ENCODE results near the gene E2F8. TPM values are rescaled to one million over a fixed set of nuclear protein-coding genes. Genes with fewer than 3 reads are reported as not detected.

E2F8 gene
- total RNA-seq, 1 experiment from 2014 or later = 10.7 TPM

DNA sequence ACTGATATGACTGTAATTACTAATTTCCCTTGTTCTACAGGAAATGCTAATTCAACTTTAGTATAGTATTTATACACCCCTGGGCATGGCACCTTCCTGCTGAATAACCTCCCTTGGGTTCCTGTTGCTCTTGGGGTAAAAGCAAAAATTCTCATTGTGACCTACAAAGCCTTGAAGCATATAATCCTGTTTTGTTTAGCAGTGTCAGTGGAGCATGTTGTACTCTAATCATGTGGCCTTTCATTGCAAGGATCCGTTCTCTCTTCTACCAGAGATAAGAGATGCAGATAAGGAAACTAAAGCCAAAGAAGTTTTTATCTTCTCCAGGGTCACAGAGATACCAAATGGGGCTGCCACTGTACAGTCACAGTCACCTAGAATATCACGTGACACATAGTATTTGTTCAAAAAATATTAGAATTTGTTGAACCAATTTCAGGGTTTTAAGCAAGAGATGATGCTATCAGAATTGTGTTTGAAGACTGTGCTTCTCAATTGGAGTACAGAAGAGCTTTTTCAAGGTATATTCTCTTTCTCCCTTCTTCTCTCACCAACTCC is 64.0 kb downstream of the E2F8 start:
- ATAC-seq (no peak), DNase-seq (ENCODE audit: low spot score) (no peak)
- Mint-ChIP-seq H3K9me3 (no peaks in the 10 kb centered on the region), H3K27ac (no peak overlapping the region), H3K27me3 (ENCODE audit: low read depth) (no peaks in the 10 kb centered on the region), H3K4me3 (no peak overlapping the region), H3K4me1 (no peaks in the 10 kb centered on the region), H3K36me3 (peaks cover 34% of the 10 kb centered on the region)
- POLR2A ChIA-PET = no interaction called here
- no peak for TF ChIP-seq TEAD4 (CRISPR knock-in tag; IDR thresholded peaks at IDR 0.05)
- no peak for TF ChIP-seq ZNF138 (CRISPR knock-in tag; conservative IDR thresholded peaks at IDR 0.05)
- no peak for TF ChIP-seq FOXP1 (CRISPR knock-in tag; IDR thresholded peaks at IDR 0.05; ENCODE audit: borderline replicate concordance)
- TF ChIP-seq, protein P1, sequence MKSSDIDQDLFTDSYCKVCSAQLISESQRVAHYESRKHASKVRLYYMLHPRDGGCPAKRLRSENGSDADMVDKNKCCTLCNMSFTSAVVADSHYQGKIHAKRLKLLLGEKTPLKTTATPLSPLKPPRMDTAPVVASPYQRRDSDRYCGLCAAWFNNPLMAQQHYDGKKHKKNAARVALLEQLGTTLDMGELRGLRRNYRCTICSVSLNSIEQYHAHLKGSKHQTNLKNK (CRISPR knock-in tag; IDR thresholded peaks at IDR 0.05) = no peak
- TF ChIP-seq ZNF121 (CRISPR knock-in tag; IDR thresholded peaks at IDR 0.05) = no peak
- TF ChIP-seq, protein P2, sequence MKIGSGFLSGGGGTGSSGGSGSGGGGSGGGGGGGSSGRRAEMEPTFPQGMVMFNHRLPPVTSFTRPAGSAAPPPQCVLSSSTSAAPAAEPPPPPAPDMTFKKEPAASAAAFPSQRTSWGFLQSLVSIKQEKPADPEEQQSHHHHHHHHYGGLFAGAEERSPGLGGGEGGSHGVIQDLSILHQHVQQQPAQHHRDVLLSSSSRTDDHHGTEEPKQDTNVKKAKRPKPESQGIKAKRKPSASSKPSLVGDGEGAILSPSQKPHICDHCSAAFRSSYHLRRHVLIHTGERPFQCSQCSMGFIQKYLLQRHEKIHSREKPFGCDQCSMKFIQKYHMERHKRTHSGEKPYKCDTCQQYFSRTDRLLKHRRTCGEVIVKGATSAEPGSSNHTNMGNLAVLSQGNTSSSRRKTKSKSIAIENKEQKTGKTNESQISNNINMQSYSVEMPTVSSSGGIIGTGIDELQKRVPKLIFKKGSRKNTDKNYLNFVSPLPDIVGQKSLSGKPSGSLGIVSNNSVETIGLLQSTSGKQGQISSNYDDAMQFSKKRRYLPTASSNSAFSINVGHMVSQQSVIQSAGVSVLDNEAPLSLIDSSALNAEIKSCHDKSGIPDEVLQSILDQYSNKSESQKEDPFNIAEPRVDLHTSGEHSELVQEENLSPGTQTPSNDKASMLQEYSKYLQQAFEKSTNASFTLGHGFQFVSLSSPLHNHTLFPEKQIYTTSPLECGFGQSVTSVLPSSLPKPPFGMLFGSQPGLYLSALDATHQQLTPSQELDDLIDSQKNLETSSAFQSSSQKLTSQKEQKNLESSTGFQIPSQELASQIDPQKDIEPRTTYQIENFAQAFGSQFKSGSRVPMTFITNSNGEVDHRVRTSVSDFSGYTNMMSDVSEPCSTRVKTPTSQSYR (CRISPR knock-in tag; IDR thresholded peaks at IDR 0.05) = no peak
- TF ChIP-seq RELA (CRISPR knock-in tag; IDR thresholded peaks at IDR 0.05; ENCODE audit: borderline replicate concordance) = no peak
- TF ChIP-seq SOX15 (CRISPR knock-in tag; IDR thresholded peaks at IDR 0.05) = no peak
- TF ChIP-seq, protein P3, sequence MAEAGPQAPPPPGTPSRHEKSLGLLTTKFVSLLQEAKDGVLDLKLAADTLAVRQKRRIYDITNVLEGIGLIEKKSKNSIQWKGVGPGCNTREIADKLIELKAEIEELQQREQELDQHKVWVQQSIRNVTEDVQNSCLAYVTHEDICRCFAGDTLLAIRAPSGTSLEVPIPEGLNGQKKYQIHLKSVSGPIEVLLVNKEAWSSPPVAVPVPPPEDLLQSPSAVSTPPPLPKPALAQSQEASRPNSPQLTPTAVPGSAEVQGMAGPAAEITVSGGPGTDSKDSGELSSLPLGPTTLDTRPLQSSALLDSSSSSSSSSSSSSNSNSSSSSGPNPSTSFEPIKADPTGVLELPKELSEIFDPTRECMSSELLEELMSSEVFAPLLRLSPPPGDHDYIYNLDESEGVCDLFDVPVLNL (CRISPR knock-in tag; IDR thresholded peaks at IDR 0.05; ENCODE audit: borderline replicate concordance, low read depth) = no peak
- no peak for TF ChIP-seq NR2C2 (CRISPR knock-in tag; IDR thresholded peaks at IDR 0.05)
- CTCF ChIA-PET = no interaction called here

Other genes with a start within 250 kb of the E2F8 start
- not detected in 3 replicates for gene MRGPRX2, start 180.2 kb downstream of the E2F8 start, total RNA-seq (2021)
- 19.4 to 23.6 TPM (median 20.9 TPM) in 3 replicates for gene ZDHHC13, start 123.8 kb downstream of the E2F8 start, total RNA-seq (2021)
- gene CSRP3, start 39.0 kb downstream of the E2F8 start, total RNA-seq (2021) = not detected in 3 replicates